B cell (primary cell): ENCODE measurements around the gene WDFY4.

ENCODE experiments used
- CTCF ChIP-seq: fragments of 200-600 bp; IDR thresholded peaks from one replicate; pipeline ENCODE4 v1.8.0; 2022; ENCODE audit warnings: antibody characterized with exemption, mild to moderate bottlenecking
- EZH2 ChIP-seq: IDR thresholded peaks from 2 replicates; pipeline ENCODE4 v1.6.1; 2012; ENCODE audit warnings: borderline replicate concordance, low read depth, mild to moderate bottlenecking, moderate library complexity, low read length; ENCODE audit not compliant: insufficient read depth, poor library complexity, severe bottlenecking

DNA sequence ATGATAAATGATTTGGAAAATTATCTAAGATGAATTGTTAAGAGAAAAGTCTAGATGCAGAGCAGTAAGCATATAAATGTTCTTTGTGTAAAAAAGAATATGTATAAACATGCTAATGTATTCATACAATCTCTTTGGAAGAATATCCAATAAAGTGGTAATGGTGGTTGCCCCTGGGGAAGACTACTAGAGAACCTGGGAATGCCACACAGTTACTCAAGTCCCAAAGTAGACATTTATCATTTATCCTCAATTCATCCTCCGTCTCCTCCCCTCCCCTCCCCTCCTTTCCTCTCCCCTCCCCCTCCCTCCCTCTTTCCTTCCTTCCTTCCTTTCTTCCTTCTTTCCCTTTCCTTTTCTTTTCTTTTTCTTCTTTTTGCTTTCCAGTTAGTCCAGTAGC, 203.3 kb downstream of the WDFY4 start:
- no peak for TF ChIP-seq EZH2
- TF ChIP-seq CTCF: no peak
